T-helper 2 cell treated with Interferon-gamma antibody and Interleukin-4, amounts not matched to agents 5 μg/mL and 100 μg/mL, for 36 hours (primary cell): Measurements from ENCODE around the gene EFR3B.

Experiments
- DNase-seq: peaks from one replicate; pipeline ENCODE4 v3.0.0; 2021; ENCODE audit warnings: low spot score
- H3K27ac Mint-ChIP-seq: one replicate; pipeline ENCODE4 v1.8.0; 2021; ENCODE audit warnings: mild to moderate bottlenecking, mixed read lengths
- H3K27me3 Mint-ChIP-seq: one replicate; pipeline ENCODE4 v1.8.0; 2021; ENCODE audit warnings: low read depth, mixed read lengths
- H3K36me3 Mint-ChIP-seq: one replicate; pipeline ENCODE4 v1.8.0; 2021; ENCODE audit warnings: low read depth, mixed read lengths
- H3K4me1 Mint-ChIP-seq: one replicate; pipeline ENCODE4 v1.8.0; 2021; ENCODE audit warnings: low read depth, mixed read lengths
- H3K4me3 Mint-ChIP-seq: one replicate; pipeline ENCODE4 v1.8.0; 2022; ENCODE audit warnings: mild to moderate bottlenecking, moderate library complexity, mixed read lengths
- H3K9me3 Mint-ChIP-seq: one replicate; pipeline ENCODE4 v1.8.0; 2021; ENCODE audit warnings: mixed read lengths

Gene EFR3B

GRCh38 chr2:25043241-25043867, 1.5 kb downstream of the EFR3B start:
- Mint-ChIP-seq H3K36me3 (no peaks in the 10 kb centered on the region), H3K4me3 (peak overlapping the region; percentile 85), H3K27me3 (peaks cover 48% of the 10 kb centered on the region), H3K9me3 (no peaks in the 10 kb centered on the region), H3K4me1 (peaks cover 17% of the 10 kb centered on the region), H3K27ac (no peak overlapping the region)
- peak; percentile 37 for DNase-seq

- no peaks in the 10 kb centered on the region for H3K36me3 Mint-ChIP-seq
- no peaks in the 10 kb centered on the region for H3K9me3 Mint-ChIP-seq
- H3K4me3 Mint-ChIP-seq, result no peak overlapping the region
- peaks cover 17% of the 10 kb centered on the region for H3K4me1 Mint-ChIP-seq
- peaks cover 51% of the 10 kb centered on the region for H3K27me3 Mint-ChIP-seq
- no peak for DNase-seq
- no peak overlapping the region for H3K27ac Mint-ChIP-seq
These were observed 2.1 kb downstream of the EFR3B start for GRCh38 chr2:25044011-25044410.

- Mint-ChIP-seq H3K9me3 (no peaks in the 10 kb centered on the region), H3K4me3 (no peak overlapping the region), H3K27ac (no peak overlapping the region), H3K4me1 (peaks cover 17% of the 10 kb centered on the region), H3K27me3 (peaks cover 56% of the 10 kb centered on the region), H3K36me3 (no peaks in the 10 kb centered on the region)
- DNase-seq, result no peak
These were observed 3.1 kb downstream of the EFR3B start for GRCh38 chr2:25044990-25045389.

- H3K4me3 Mint-ChIP-seq, result no peak overlapping the region
- H3K36me3 Mint-ChIP-seq, result no peaks in the 10 kb centered on the region
- no peak overlapping the region for H3K27ac Mint-ChIP-seq
- peaks cover 30% of the 10 kb centered on the region for H3K27me3 Mint-ChIP-seq
- H3K4me1 Mint-ChIP-seq, result peaks cover 3% of the 10 kb centered on the region
- no peak for DNase-seq
- no peaks in the 10 kb centered on the region for H3K9me3 Mint-ChIP-seq
These were observed 7.5 kb downstream of the EFR3B start for GRCh38 chr2:25049422-25049821.

- Mint-ChIP-seq H3K4me3 (no peak overlapping the region), H3K36me3 (no peaks in the 10 kb centered on the region), H3K9me3 (no peaks in the 10 kb centered on the region), H3K4me1 (peaks cover under 1% of the 10 kb centered on the region), H3K27me3 (peaks cover 27% of the 10 kb centered on the region), H3K27ac (no peak overlapping the region)
- no peak for DNase-seq
These were observed 8.3 kb downstream of the EFR3B start for GRCh38 chr2:25050128-25050527.

GRCh38 chr2:25053041-25053440, 11.2 kb downstream of the EFR3B start:
- DNase-seq, result no peak
- H3K9me3 Mint-ChIP-seq, result no peaks in the 10 kb centered on the region
- H3K27me3 Mint-ChIP-seq, result peaks cover 19% of the 10 kb centered on the region
- H3K4me1 Mint-ChIP-seq, result no peaks in the 10 kb centered on the region
- no peaks in the 10 kb centered on the region for H3K36me3 Mint-ChIP-seq
- H3K4me3 Mint-ChIP-seq, result no peak overlapping the region
- no peak overlapping the region for H3K27ac Mint-ChIP-seq

- no peak for DNase-seq
- Mint-ChIP-seq H3K4me1 (no peaks in the 10 kb centered on the region), H3K9me3 (no peaks in the 10 kb centered on the region), H3K27ac (no peak overlapping the region), H3K27me3 (peaks cover 10% of the 10 kb centered on the region), H3K36me3 (no peaks in the 10 kb centered on the region), H3K4me3 (no peak overlapping the region)
These were observed 12.8 kb downstream of the EFR3B start for GRCh38 chr2:25054720-25055119.

GRCh38 chr2:25055376-25055920, 13.6 kb downstream of the EFR3B start:
- Mint-ChIP-seq H3K4me3 (no peak overlapping the region), H3K27me3 (peaks cover 10% of the 10 kb centered on the region), H3K4me1 (no peaks in the 10 kb centered on the region), H3K27ac (no peak overlapping the region), H3K36me3 (no peaks in the 10 kb centered on the region), H3K9me3 (no peaks in the 10 kb centered on the region)
- DNase-seq, result no peak

GRCh38 chr2:25056098-25056821, 14.4 kb downstream of the EFR3B start:
- no peaks in the 10 kb centered on the region for H3K9me3 Mint-ChIP-seq
- no peaks in the 10 kb centered on the region for H3K4me1 Mint-ChIP-seq
- DNase-seq, result no peak
- H3K36me3 Mint-ChIP-seq, result no peaks in the 10 kb centered on the region
- H3K27ac Mint-ChIP-seq, result no peak overlapping the region
- H3K27me3 Mint-ChIP-seq, result peaks cover 7% of the 10 kb centered on the region
- H3K4me3 Mint-ChIP-seq, result no peak overlapping the region

GRCh38 chr2:25062511-25062917, 20.6 kb downstream of the EFR3B start:
- no peaks in the 10 kb centered on the region for H3K4me1 Mint-ChIP-seq
- H3K36me3 Mint-ChIP-seq, result no peaks in the 10 kb centered on the region
- H3K27me3 Mint-ChIP-seq, result no peaks in the 10 kb centered on the region
- H3K9me3 Mint-ChIP-seq, result peaks cover 6% of the 10 kb centered on the region
- H3K27ac Mint-ChIP-seq, result no peak overlapping the region
- H3K4me3 Mint-ChIP-seq, result no peak overlapping the region
- no peak for DNase-seq

- Mint-ChIP-seq H3K4me1 (no peaks in the 10 kb centered on the region), H3K27me3 (no peaks in the 10 kb centered on the region), H3K27ac (no peak overlapping the region), H3K4me3 (no peak overlapping the region), H3K36me3 (no peaks in the 10 kb centered on the region), H3K9me3 (peaks cover 6% of the 10 kb centered on the region)
- DNase-seq, result no peak
These were observed 22.2 kb downstream of the EFR3B start for GRCh38 chr2:25063876-25064660.

- no peak overlapping the region for H3K4me3 Mint-ChIP-seq
- H3K9me3 Mint-ChIP-seq, result peaks cover 6% of the 10 kb centered on the region
- H3K27ac Mint-ChIP-seq, result no peak overlapping the region
- no peaks in the 10 kb centered on the region for H3K27me3 Mint-ChIP-seq
- DNase-seq, result no peak
- no peaks in the 10 kb centered on the region for H3K4me1 Mint-ChIP-seq
- H3K36me3 Mint-ChIP-seq, result no peaks in the 10 kb centered on the region
These were observed 23.9 kb downstream of the EFR3B start for GRCh38 chr2:25065768-25066167.

- H3K4me3 Mint-ChIP-seq, result no peak overlapping the region
- H3K27ac Mint-ChIP-seq, result no peak overlapping the region
- DNase-seq, result no peak
- H3K27me3 Mint-ChIP-seq, result no peaks in the 10 kb centered on the region
- peaks cover 6% of the 10 kb centered on the region for H3K9me3 Mint-ChIP-seq
- H3K36me3 Mint-ChIP-seq, result no peaks in the 10 kb centered on the region
- H3K4me1 Mint-ChIP-seq, result no peaks in the 10 kb centered on the region
These were observed 24.6 kb downstream of the EFR3B start for GRCh38 chr2:25066455-25066854.

GRCh38 chr2:25068217-25068616, 26.3 kb downstream of the EFR3B start:
- H3K27me3 Mint-ChIP-seq, result no peaks in the 10 kb centered on the region
- H3K9me3 Mint-ChIP-seq, result peaks cover 6% of the 10 kb centered on the region
- no peak for DNase-seq
- H3K4me3 Mint-ChIP-seq, result no peak overlapping the region
- H3K27ac Mint-ChIP-seq, result no peak overlapping the region
- H3K36me3 Mint-ChIP-seq, result no peaks in the 10 kb centered on the region
- H3K4me1 Mint-ChIP-seq, result no peaks in the 10 kb centered on the region
